Renal cortical epithelial cell (primary cell): ENCODE results near the gene ZDHHC11B. TPM values are rescaled to one million over a fixed set of nuclear protein-coding genes. Genes with fewer than 3 reads are reported as not detected.
A peak's percentile ranks its signal among the peaks of the same experiment; 100 is the strongest.

ENCODE experiments used
- DNase-seq: peaks from one replicate; pipeline ENCODE4 v3.0.0-alpha.2; 2011; ENCODE audit warnings: low read depth
- total RNA-seq: library from RNA; depleted of rRNA; stranded (reverse); fragments of >200 nt; gene quantifications from 2 replicates; pipeline ENCODE4 v1.2.3, GENCODE V29; 2014

ZDHHC11B gene
- total RNA-seq, 1 donor from 2014 or later: not detected

- no peak for DNase-seq
Measured at GRCh38 chr5:673831-674629, 110.5 kb downstream of the ZDHHC11B start.

- DNase-seq: no peak
Measured at GRCh38 chr5:673161-673830, 111.2 kb downstream of the ZDHHC11B start.

- DNase-seq: peak; percentile 93
Measured at GRCh38 chr5:672329-673160, 112.0 kb downstream of the ZDHHC11B start.

- DNase-seq: peak; percentile 28
Measured at GRCh38 chr5:671459-672328, 112.8 kb downstream of the ZDHHC11B start.

- no peak for DNase-seq
Measured at GRCh38 chr5:670396-671270, 113.9 kb downstream of the ZDHHC11B start.

- no peak for DNase-seq
Measured at GRCh38 chr5:669842-670395, 114.6 kb downstream of the ZDHHC11B start.

GRCh38 chr5:669111-669841 lies 115.3 kb downstream of the ZDHHC11B start:
- DNase-seq: no peak

GRCh38 chr5:668283-668995 lies 116.1 kb downstream of the ZDHHC11B start:
- DNase-seq: no peak

GRCh38 chr5:666816-667498 lies 117.6 kb downstream of the ZDHHC11B start:
- DNase-seq: peak; percentile 43

GRCh38 chr5:665956-666711 lies 118.4 kb downstream of the ZDHHC11B start:
- DNase-seq: no peak

GRCh38 chr5:665541-665955 lies 119.0 kb downstream of the ZDHHC11B start:
- no peak for DNase-seq

- no peak for DNase-seq
Measured at GRCh38 chr5:664994-665360, 119.6 kb downstream of the ZDHHC11B start.

GRCh38 chr5:664343-664993 lies 120.1 kb downstream of the ZDHHC11B start:
- DNase-seq: no peak

GRCh38 chr5:663436-664342 lies 120.8 kb downstream of the ZDHHC11B start:
- DNase-seq: no peak

GRCh38 chr5:662751-663435 lies 121.6 kb downstream of the ZDHHC11B start:
- DNase-seq: no peak
